Activated T-helper 1 cell treated with anti-CD3 and anti-CD28 coated beads, Interleukin-2, amount 50 U/mL, for 16 hours (primary cell): ENCODE results near the gene CELSR1.

Experiments used
- DNase-seq, 2 donors: peaks; one replicate each; pipeline ENCODE4 v3.0.0-alpha.2; 2020; ENCODE audit warnings: low read depth in 1 of 2, low spot score in 1 of 2

CELSR1 gene

GRCh38 chr22:46557736-46558480 is 20.5 kb upstream of the CELSR1 start:
- DNase-seq, result no peak

- no peak for DNase-seq
Measured at GRCh38 chr22:46556775-46557174, 19.4 kb upstream of the CELSR1 start.

GRCh38 chr22:46553189-46553588 is 15.8 kb upstream of the CELSR1 start:
- DNase-seq, result no peak

- DNase-seq, result no peak
Measured at GRCh38 chr22:46551996-46552395, 14.6 kb upstream of the CELSR1 start.

- no peak for DNase-seq
Measured at GRCh38 chr22:46551321-46551720, 13.9 kb upstream of the CELSR1 start.

GRCh38 chr22:46549971-46550641 is 12.7 kb upstream of the CELSR1 start:
- DNase-seq, result no peak

- no peak for DNase-seq
Measured at GRCh38 chr22:46549563-46549840, 12.1 kb upstream of the CELSR1 start.

- DNase-seq, result no peak
Measured at GRCh38 chr22:46547883-46548244, 10.4 kb upstream of the CELSR1 start.

GRCh38 chr22:46547179-46547882 is 9.9 kb upstream of the CELSR1 start:
- DNase-seq, result no peak

GRCh38 chr22:46546466-46547178 is 9.2 kb upstream of the CELSR1 start:
- DNase-seq, result no peak

GRCh38 chr22:46545086-46545792 is 7.8 kb upstream of the CELSR1 start:
- no peak for DNase-seq

GRCh38 chr22:46542011-46542985 is 4.9 kb upstream of the CELSR1 start:
- peak; percentile 38 to 47 for DNase-seq

GRCh38 chr22:46541536-46541935 is 4.1 kb upstream of the CELSR1 start:
- no peak for DNase-seq

- DNase-seq, result no peak
Measured at GRCh38 chr22:46540874-46541273, 3.5 kb upstream of the CELSR1 start.

GRCh38 chr22:46539169-46539568 is 1.7 kb upstream of the CELSR1 start:
- no peak for DNase-seq

GRCh38 chr22:46538814-46539160 is 1.4 kb upstream of the CELSR1 start:
- DNase-seq, result no peak

GRCh38 chr22:46537946-46538813 is 760 bp upstream of the CELSR1 start:
- DNase-seq, result no peak

- no peak for DNase-seq
Measured at GRCh38 chr22:46536537-46537224, 739 bp downstream of the CELSR1 start.
